SU-DHL-6 (cell line): ENCODE results near the gene DCAF4.
A peak's percentile ranks its signal among the peaks of the same experiment; 100 is the strongest.

Source experiments
- CTCF ChIP-seq: fragments of 200-600 bp; sonication (generic); IDR thresholded peaks from one replicate; pipeline ENCODE4 v1.5.1; 2017; ENCODE audit warnings: antibody characterized with exemption, mild to moderate bottlenecking, low read length, moderate library complexity; ENCODE audit not compliant: insufficient read depth, poor library complexity, severe bottlenecking
- EZH2phosphoT487 ChIP-seq: fragments of 200-600 bp; sonication (generic), shearing (Covaris generic); conservative IDR thresholded peaks from 2 replicates; pipeline ENCODE4 v1.6.1; 2018; ENCODE audit warnings: mild to moderate bottlenecking, antibody characterized with exemption, low read length, moderate library complexity, mixed read lengths

- TF ChIP-seq CTCF (peak; percentile 89), EZH2phosphoT487 (no peak)
These were observed 22.3 kb downstream of the DCAF4 start for GRCh38 chr14:72948481-72949138.
